ENCODE measurements around the gene SPAG8. TPM values are rescaled to one million over a fixed set of nuclear protein-coding genes. Genes with fewer than 3 reads are reported as not detected.

Gene SPAG8
- total and polyA plus RNA-seq, 2 experiments from 2014 or later = 3.7 to 6.1 TPM

GRCh38 chr9:35774907-35775635, 37.0 kb downstream of the SPAG8 start:
- Histone ChIP-seq H3K36me3 (no peaks in the 10 kb centered on the region), H3K4me3 (no peak overlapping the region), H3K9me3 (ENCODE audit: low read depth) (no peaks in the 10 kb centered on the region), H3K27ac (peak overlapping the region; percentile 51), H3K4me1 (ENCODE audit: low read depth) (peaks cover 6% of the 10 kb centered on the region), H3K27me3 (no peaks in the 10 kb centered on the region)
- no peak for TF ChIP-seq CTCF (IDR thresholded peaks at IDR 0.05; ENCODE audit: low read depth, low read length)
- DNase-seq (ENCODE audit: low read depth in 1 of 2, low spot score in 1 of 2) = peak in 1 of 2 donors; percentile 24

- DNase-seq (ENCODE audit: low read depth in 1 of 2, low spot score in 1 of 2) = peak in 1 of 2 donors; percentile 21
- H3K27ac ChIP-seq = no peak overlapping the region
- no peak for TF ChIP-seq CTCF (IDR thresholded peaks at IDR 0.05; ENCODE audit: low read depth, low read length)
- peaks cover 6% of the 10 kb centered on the region for H3K4me1 ChIP-seq (ENCODE audit: low read depth)
- no peak overlapping the region for H3K4me3 ChIP-seq
- no peaks in the 10 kb centered on the region for H3K27me3 ChIP-seq
- no peaks in the 10 kb centered on the region for H3K9me3 ChIP-seq (ENCODE audit: low read depth)
- no peaks in the 10 kb centered on the region for H3K36me3 ChIP-seq
Observed at GRCh38 chr9:35771943-35772342, 40.1 kb downstream of the SPAG8 start.

- no peaks in the 10 kb centered on the region for H3K9me3 ChIP-seq (ENCODE audit: low read depth)
- H3K27ac ChIP-seq = no peak overlapping the region
- no peak overlapping the region for H3K4me3 ChIP-seq
- peaks cover 6% of the 10 kb centered on the region for H3K4me1 ChIP-seq (ENCODE audit: low read depth)
- no peaks in the 10 kb centered on the region for H3K27me3 ChIP-seq
- TF ChIP-seq CTCF (IDR thresholded peaks at IDR 0.05; ENCODE audit: low read depth, low read length) = no peak
- H3K36me3 ChIP-seq = no peaks in the 10 kb centered on the region
- peak in 1 of 2 donors; percentile 63 for DNase-seq (ENCODE audit: low read depth in 1 of 2, low spot score in 1 of 2)
Observed at GRCh38 chr9:35771534-35771933, 40.5 kb downstream of the SPAG8 start.

- no peak overlapping the region for H3K27ac ChIP-seq
- no peak overlapping the region for H3K4me3 ChIP-seq
- no peaks in the 10 kb centered on the region for H3K27me3 ChIP-seq
- no peak for DNase-seq (ENCODE audit: low read depth in 1 of 2, low spot score in 1 of 2)
- TF ChIP-seq CTCF (IDR thresholded peaks at IDR 0.05; ENCODE audit: low read depth, low read length) = no peak
- no peaks in the 10 kb centered on the region for H3K36me3 ChIP-seq
- H3K4me1 ChIP-seq (ENCODE audit: low read depth) = peaks cover 6% of the 10 kb centered on the region
- H3K9me3 ChIP-seq (ENCODE audit: low read depth) = no peaks in the 10 kb centered on the region
Observed at GRCh38 chr9:35771075-35771433, 41.0 kb downstream of the SPAG8 start.

GRCh38 chr9:35769763-35770162, 42.3 kb downstream of the SPAG8 start:
- Histone ChIP-seq H3K27ac (no peak overlapping the region), H3K27me3 (no peaks in the 10 kb centered on the region), H3K4me3 (no peak overlapping the region), H3K36me3 (no peaks in the 10 kb centered on the region), H3K9me3 (ENCODE audit: low read depth) (no peaks in the 10 kb centered on the region), H3K4me1 (ENCODE audit: low read depth) (no peaks in the 10 kb centered on the region)
- no peak for DNase-seq (ENCODE audit: low read depth in 1 of 2, low spot score in 1 of 2)
- TF ChIP-seq CTCF (IDR thresholded peaks at IDR 0.05; ENCODE audit: low read depth, low read length) = no peak

Data from cardiac muscle cell (in vitro differentiated cells and primary cell).